Stimulated activated CD8-positive, alpha-beta memory T cell treated with anti-CD3 and anti-CD28 coated beads, Interleukin-15, amount 100 ng/mL, for 1 hour (primary cell): ENCODE data around the gene CEP112.

ENCODE experiments used
- DNase-seq: peaks from one replicate; pipeline ENCODE4 v3.0.0-alpha.2; 2020; ENCODE audit warnings: low read depth

Gene CEP112

DNA sequence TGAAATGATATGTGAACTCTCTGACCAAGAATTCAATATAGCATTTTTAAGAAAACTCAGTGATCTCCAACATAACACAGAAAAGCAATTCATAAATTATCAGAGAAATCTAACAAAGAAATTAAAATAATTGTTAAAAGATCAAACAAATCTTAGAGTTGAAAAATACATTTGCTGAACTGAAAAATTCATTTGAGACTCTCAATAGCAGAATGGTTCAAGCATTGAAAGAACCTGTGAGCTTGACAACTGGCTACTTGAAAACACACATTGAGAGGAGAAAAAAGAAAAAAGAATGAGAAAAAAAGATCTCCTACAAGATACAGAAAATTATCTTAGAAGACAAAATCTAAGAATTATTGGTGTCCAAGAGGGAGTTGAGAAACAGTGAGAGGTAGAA lies 203.5 kb downstream of the CEP112 start:
- DNase-seq: no peak

DNA sequence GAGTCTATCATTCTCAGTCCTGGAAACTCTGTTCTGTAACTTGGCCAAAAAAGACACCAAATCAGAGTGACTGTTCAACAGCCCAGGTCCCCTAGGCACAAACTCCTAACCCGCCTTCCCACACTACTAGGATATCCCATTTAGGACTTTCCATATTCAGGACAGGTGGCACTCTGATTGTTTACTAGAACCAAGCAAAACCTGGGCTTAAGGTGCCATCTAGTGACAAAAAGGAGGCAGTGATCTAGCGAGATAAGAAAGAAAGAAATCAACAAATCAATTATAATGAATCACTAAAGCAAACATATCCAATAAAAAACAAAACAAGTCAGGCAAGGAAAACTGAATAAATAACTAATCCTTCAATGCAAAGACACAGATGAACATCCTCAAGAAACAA lies 203.9 kb downstream of the CEP112 start:
- DNase-seq: no peak

DNA sequence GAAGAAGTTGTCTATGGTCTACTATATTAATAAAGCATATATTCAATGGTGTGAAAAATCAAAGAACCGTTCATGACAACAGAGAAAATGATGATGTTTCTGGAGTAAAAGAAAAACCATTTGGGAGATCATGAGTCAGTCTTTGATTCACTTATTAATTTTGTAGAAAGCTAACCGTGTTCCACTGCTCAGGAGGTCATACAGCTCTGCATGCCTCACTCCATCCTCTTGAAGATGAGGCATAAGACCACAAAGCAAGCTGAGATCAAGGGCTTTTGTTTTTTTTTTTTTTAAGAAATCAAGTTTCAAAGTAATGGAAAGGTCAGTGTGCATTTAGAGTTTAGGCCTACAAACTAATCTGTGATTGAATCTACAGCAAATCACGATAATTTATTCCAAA lies 206.4 kb downstream of the CEP112 start:
- DNase-seq: no peak

DNA sequence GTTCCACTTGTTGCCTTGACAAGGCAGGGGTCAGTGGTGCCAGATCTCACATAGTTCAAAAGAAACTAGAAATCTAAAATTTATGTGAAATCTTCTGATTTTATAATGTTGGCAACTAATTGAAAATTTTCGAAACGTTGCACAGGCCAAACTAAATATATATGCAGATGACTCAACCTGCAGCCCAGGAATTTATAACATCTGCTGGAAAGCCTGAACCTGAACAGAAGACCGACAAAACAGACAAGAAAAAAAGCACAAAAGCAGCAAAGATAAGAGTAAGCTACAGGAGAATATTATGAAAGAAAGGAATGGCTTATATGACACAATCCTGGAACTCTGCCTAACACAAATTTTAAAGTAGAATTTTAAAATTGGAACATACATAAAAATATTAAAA lies 207.6 kb downstream of the CEP112 start:
- DNase-seq: no peak

DNA sequence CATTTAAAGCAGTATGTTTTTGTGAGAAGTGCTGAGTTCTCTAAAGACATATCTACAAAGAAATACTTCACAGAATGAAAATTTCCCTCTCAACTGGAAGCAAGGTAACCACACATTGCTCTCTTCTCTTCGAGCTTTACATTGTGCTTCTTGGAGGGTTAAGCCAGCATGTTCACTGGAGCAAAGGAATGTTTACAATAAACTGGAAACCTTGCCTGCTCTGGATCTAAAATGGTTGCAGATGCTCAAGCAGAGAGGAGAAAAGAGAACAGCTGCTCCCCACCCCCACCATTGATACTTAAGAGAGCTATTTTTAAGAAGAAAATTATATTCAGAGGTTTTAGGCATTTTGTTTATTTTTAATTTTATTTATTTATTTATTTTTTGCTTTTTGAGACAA lies 213.1 kb downstream of the CEP112 start:
- no peak for DNase-seq

DNA sequence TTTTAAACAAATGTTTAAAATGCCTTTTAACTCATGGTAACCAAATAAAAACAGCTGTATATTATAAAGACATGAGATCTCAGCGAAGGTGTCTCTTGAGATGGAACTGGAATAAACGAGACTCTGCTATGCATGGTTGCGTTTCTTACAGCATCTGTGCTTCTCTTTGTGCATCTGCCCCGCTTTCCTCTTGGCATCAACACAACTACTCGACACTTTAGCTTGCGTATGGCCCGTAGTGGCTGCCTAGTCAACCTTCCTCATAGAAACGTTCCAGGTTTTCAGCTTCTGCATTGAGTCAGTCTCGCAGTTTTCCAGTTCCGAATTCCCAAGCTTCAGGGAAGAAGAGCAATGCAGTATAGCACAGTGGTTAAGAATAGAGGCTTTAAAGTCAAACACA lies 214.9 kb downstream of the CEP112 start:
- no peak for DNase-seq

DNA sequence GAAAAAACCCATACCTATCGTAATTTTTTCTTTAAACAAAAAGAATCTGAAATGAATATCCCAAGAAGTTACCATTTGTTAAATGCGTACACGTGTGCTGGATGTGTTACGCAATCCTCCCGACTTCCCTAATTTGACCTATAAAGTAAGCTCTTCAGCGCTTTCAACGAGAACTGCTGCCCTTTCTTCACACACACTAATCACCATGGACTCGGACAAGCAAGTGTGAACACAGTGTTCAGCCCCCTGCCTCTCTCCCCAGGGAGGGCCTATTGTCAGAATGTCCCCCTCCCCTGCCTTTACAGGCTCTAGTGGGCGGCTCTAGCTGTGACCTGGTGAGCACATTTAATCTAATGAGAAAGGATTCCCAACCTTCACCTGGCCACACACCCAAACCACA lies 216.1 kb downstream of the CEP112 start:
- DNase-seq: no peak

DNA sequence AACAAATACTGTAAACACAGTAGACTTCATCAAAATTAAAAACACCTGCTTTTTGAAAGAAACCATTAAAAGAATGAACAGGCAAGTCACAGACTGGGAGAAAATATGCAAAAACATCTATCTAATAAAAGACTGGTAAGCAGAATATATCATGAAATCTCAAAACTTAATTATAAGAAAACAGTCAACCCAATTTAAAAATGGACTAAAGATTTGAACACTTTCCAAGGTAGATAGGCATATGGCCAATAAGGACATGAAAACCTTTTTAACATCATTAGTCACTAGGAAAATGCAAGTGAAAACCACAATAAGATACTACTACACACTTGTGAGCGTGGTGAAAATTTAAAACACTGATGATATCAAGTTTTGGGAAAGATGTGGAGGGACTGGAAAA lies 218.7 kb downstream of the CEP112 start:
- DNase-seq: no peak

DNA sequence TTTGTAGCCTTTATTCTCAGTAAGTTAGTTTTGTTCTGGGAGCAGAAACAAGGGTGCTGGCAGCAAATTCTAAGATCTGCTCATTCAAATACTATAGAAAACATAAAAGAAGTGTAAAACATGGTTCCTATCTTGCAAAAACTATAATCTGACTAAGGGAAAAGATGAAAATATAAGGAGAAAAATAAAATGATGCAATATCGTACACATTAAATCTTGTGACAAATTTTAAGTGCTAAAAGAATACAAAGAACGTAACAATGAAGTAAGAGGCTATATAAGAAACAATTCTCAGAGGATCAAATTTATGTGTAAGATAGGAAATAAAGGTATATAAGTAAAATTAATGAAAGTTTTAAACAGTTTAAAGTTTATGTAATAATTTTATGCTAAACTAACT lies 224.6 kb downstream of the CEP112 start:
- no peak for DNase-seq

DNA sequence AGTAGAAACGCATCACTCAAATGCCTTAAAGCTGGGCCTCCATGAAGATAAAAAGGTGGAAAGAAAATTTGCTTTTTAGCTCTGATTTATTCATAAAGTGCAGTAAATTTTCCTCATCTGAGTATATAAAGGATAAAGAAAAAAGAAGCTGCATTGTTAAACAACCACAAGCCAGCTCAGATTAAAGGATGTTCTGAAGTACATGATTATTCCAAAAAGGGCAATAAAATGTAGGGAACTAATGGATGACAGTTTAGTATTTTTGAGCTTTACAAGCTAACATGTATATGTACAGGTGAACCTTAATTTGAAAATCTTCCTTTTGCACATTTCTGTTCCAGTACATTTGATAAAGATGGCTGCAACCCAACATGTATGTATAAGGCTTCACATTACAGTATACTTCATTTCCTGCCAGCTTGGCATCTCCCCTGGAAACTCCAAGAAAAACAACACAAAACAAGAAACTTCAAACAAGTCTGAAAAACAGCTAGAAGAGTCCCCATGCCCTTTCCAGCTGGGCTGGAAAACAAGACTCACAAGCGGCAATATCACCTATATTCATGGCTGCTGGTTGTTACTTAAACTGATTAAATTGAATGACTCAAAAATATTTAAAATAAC lies 225.7 kb downstream of the CEP112 start:
- DNase-seq: no peak

DNA sequence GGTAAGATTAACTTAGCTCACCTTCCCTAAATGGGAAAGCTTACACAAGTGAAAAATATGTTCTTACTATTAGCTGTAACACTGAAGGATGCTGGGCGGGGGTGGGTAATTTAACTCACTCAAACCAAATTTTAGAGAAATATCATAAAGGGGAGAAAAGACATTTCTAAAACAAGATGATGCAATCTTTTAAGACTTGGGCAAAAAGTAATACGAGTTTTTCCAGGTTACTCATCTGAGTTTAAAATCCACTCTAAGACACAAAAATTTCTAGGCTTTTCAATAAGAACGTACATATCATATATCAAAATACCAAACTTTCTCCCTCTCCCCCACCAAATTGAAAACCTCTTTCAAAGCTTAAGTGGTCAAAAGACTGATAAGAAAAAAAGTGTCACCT lies 228.8 kb downstream of the CEP112 start:
- no peak for DNase-seq

DNA sequence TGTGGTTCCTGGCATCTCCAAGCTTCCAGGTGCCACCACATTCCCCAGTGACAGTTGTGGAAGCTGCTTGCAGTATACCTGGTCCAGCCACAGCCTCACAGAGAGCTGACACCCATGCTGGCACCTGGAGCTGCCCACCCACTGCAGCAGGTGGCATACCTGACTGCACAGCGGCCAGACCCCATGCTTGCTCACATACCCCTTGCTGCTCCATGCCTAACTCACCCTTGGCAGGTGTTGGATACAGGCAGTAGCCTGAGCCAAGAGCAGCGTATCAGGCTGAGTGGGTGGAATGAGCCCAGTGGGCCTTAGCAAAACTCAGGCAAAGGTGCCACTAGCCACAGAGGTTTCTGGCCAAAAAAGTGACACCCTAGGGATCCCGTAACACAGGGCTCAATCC lies 232.3 kb downstream of the CEP112 start:
- DNase-seq: no peak

DNA sequence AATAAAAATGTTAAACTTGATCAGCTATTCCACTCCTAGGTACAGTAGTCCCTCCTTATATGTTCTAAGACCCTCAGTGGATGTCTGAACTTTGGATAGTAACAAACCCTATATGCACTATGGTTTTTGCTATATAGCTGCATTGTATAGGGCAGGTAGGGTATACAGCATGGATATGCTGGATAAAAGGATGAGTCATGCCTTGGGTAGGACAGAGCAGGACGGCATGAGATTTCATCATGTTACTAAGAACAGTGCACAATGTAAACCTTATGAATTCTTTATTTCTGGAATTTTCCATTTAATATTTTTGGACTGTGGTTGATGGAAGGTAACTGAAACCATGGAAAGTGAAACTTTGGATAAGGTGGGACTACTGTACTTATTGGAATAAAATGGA lies 235.1 kb downstream of the CEP112 start:
- no peak for DNase-seq

DNA sequence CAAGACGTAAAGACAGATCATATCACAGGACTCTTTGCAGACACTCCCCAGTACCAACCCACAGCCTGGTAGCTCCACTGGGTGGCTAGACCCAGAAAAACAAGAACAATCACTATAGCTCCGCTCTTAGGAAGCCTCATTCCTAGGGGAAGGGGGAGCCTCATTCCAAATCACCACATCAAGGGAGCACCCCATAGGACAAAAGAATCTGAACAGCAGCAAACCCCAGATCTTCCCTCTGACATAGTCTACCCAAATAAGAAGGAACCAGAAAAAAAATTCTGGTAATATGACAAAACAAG lies 237.8 kb downstream of the CEP112 start:
- no peak for DNase-seq

DNA sequence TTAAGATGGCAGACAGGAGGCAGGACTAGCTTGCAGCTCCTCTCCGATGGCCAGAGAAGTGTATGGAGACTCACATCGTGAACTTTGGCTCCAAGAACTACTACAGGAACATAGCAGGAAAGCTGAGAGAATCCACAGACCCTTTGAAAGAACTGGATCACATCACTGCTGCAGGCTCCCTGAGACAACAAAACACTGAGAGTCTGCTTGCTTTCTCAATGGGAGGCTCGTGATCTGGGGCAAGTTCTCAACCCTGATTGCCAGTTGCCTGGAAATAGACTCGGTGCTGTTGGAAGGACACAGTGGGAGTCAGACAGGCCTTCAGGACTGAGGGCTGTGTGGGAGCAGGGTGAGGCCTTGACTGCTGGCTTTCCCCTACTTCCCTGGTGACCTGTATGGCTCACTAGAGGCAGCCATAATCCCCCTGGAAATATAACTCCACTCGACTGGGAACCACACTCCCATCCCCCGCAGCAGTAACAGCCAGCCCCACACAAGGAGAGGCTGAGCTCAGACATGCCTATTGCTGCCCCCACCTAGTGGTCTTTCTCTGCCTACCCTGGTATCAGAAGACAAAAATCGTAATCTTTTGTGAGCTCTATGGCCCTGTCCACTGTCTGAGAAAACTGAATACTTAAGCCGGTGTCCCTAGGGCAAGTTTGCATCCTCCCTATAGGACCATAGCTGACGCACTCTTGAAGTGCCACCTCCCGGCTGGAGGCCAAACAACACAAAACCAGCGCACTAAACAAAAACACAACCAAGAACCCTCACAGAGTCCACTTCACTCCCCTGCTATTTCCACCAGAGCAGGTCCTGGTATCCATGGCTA lies 238.4 kb downstream of the CEP112 start:
- DNase-seq: no peak

DNA sequence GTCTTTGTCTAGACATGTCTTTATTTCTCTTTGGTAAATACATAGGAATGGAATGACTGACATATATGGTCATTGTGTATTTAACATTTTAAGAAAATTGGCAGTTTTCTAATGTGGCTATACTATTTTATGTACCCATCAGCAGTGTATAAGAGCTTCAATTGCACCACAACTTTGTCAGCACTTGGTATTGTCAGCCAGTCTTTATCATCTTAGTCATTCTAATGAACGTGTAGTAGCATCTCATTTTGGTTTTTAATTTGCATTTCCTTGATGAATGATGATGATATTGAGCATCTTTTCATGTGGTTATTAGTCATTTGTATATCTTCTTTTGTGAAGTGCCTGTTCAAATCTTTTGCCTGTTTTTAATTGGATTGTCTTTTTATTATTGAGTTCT lies 239.3 kb downstream of the CEP112 start:
- no peak for DNase-seq

DNA sequence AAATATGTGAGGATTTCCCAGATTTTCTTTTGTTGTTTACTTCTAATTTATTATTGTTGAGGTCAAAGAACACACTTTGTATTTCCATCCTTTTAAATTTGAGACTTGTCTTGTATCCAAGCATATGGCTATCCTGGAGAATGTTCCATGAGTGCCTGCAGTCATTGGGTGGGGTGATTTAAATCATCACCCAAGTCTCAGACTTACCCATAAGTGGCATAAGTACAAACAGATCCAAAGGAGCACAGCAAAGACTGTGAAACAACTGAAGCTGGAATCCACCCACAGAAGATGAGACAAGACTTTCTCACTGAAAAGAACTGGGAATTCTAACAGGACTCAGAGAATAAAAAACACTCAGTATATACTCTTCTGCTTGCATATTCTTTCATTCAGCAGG lies 239.9 kb downstream of the CEP112 start:
- DNase-seq: no peak

DNA sequence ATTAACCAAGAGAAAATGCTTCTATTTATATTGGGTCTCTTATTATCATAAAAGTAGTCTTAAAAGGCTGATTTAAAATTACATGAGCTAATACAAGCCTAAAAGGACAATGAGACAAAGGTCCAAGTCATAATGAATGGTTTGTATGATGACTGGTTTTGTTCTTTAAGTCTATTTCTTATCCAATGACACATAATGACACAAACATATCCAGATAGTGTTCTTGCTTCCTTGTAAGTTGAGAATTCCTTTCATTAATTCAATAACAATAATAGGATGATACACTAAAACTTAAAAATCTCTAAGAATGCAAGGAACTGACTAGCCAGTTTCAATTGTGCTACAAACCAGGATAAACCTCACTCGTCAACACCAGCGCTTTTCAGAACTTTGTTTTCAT lies 244.1 kb downstream of the CEP112 start:
- DNase-seq: no peak

DNA sequence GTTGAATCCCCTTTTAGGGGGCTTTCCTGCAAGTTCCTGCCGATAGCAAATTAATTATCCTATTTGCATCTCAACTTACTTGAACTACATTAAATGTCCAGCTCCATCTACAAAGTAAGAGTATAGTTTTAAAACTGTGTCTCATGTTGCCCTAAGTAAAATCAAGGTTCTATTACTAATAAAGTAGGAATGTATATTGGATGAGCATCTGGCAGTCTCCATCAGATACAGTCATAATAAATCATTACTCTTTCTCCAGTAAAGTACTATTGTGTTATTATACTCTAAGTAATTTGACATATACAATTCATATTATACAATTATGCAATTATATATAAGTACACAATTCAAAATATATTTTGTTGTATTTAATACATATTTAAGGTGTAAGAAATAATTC lies 249.3 kb downstream of the CEP112 start:
- DNase-seq: no peak

DNA sequence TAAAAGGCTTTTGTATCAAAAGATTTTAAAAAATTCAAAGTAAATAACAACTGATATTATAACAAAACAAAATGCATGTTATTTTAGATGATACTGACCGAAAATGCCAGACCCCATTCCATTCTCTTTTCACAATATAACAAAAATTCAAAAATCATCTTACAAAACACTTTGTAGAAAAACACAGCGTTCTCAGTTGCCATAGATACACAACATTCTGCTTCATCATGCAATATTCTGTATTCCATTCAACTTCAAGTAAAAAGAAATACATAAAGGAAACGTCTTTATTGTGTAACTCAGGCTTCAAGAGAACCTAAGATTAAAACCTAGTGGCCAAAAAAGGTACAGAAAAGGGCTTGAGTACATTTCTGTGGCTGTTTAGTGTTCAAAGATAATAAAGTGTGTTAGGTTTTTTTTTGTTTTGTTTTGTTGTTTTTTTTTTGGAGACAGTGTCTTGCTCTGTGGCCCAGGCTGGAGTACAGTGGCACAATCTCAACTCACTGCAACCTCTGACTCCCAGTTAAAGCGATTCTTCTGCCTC lies 250.5 kb downstream of the CEP112 start:
- DNase-seq: no peak

DNA sequence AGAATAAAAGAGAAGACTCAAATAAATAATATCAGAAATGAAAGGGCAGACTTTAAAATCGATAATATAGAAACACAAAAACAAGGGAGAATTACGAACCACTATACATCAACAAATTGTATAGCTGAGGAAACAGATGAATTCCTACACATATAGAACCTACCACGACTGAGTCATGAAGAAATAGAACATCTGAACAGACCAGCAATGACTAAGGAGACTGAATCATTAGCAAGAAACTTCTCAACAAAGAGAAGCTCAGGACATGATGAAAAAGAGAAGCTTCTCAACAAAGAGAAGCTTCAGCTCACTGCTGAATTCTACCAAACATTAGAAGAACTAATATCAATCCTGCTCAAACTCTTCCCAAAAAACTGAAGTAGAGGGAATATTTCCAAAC lies 255.9 kb downstream of the CEP112 start:
- DNase-seq: no peak

DNA sequence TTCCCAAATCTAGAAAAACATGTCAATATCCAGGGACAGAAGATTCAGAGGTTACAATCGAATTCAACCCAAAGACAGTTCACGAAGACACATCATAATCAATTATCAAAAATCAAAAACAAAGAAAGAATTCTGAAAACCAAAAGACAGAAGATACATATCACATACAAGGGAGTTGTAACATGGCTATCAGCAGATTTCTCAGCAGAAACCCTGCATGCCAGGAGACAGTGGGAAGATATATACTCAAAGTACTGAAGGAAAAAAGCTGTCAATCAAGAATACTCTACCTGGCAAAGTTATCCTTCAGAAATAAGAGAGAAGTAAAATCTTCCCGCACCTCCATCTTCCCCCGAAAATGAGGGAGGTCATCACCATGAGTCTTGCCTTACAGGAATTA lies 258.6 kb downstream of the CEP112 start:
- no peak for DNase-seq

DNA sequence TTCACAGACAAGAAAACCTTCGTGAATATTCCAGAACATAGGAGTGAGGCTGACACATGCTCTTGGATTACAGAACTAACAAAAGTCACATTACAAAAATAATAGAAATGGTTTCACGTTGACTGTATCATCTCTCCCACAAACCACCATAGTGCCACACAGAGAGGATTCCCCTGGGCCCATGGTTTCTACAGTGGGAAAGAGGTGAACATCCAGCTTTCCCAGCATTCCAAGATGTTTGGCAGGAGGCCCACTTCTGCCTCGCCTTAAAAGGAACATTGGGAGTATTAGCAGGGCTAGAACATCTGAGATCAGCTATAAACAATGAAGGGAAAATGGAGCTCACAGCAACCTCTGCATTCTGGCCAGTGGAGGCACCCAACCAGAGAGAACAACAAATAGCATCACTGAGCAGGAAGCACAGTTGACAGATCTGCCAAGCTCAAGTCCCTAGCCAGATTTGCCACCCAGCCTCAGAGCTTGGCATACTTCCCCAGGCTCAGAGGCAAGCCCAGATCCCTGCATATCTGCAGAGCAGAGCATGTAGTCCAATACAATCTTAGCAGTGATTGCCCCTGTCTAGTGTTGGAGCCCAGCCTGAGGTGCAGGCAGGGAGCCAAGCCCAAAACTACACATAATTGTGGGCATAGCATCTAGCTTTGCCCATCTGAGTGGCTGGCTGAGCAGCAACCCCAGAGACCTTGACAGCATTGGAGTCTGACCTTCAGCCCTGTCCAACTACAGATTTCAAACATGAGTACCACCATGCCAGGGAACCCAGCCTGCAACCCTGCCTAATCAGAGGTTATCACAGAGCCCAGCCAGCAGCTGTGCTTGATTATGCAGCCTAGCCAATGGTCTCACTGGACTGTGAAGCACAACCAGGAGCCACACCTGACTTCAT lies 260.4 kb downstream of the CEP112 start:
- no peak for DNase-seq
